Cerebellar cortex (tissue), 1 donor: ENCODE data around the gene PPIL6.

Source experiments
- DNase-seq: peaks from one replicate; pipeline ENCODE4 v3.0.0-alpha.2; 2015; ENCODE audit warnings: low spot score

PPIL6 gene

GRCh38 chr6:109362102-109362884 is 78.1 kb downstream of the PPIL6 start:
- DNase-seq: no peak

DNA sequence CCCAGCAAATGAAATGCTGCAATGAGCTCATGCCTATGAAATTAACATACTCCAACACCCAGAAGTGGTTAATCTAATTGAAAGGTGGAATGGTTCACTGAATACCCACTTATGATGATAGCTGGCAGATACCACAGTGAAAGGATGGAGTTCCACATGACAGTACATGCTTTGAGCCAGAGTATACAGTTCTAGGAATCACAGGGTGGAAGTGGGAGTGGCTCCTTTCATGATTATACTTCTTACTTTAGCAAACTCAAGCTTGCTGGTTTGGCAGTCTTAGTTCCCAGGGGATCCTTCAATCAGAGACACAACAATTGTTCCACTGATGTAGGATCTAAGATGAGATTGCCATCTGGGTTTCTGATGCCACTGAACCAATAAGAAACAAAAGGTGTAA is 79.6 kb downstream of the PPIL6 start:
- no peak for DNase-seq

DNA sequence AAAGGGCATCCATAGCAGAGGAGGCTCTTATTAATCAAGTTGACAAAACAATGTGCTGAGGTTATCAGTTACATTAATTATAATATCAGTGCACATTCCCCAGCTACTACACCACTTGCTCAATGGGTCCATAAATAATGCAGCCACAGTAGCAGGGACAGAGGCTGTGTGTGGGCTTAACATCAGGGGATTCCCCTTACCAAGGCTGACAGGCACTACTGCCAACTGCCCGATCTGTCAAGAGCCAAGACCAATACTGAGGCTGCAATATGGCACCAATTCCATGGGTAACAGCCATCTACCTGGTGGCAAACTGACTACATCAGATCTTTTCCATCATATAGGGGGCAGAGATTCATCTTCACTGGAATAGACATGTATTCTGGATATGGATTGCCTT is 80.1 kb downstream of the PPIL6 start:
- no peak for DNase-seq

- DNase-seq: no peak
Observed at GRCh38 chr6:109359248-109359647, 81.2 kb downstream of the PPIL6 start.

- no peak for DNase-seq
Observed at GRCh38 chr6:109358204-109358603, 82.2 kb downstream of the PPIL6 start.

DNA sequence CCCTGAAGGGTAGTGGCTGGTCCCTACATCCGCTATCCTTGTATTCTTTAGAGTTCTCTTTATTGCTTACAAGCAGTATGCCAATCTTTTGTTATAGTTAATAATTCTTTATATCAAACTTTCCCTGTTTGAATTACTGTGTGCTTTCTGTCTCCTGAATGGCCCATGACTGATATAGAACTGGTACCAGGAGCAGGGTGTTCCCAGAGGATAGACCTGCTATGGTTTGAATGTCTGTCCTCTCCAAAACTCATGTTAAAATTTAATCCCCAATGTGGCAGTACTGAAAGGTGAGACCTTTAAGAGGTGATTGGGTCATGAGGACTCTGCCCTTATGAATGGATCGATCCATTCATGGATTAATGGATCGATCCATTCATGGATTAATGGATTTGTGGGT is 84.2 kb downstream of the PPIL6 start:
- no peak for DNase-seq

DNA sequence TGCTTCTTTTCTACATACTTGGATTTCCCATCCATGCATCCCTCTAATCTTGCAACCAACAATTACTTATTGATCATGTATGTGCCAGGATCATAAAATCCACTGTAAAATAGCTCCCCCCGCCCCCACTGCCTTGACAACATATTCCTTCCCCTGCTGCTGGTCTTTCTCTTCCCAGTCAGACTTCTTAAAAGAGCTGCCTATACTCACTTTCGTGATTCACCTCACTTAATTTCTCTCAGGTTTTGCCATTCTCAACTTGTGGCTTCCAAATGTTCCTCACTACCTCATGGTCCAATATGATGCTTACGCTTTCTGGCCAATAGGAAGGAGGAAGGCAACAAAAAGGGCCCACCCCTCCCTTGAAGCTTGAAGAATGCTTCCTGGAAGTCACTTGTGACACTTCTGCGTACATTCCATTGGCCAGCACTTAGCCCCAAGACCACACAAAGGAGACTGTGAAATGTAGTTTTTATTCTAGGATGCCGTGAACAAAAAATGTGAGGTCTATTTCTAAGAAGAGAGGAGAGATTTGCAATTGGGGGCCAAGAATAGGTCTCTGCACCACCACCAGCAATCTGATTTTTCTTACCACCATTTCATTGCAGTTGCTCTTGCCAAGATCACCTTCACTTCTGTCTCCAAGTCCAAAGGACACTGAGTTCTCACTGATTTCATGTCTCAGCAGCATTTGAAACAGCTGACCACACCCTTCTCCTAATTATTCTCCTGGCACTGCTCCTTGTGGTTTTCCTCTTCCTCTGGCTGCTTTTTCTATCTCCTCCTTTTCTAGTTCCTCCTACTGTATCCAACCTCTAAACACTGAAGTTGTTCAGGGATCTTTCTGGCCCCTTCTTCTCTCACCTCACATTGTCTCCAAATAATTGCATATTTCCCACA is 88.9 kb downstream of the PPIL6 start:
- no peak for DNase-seq

- DNase-seq: no peak
Observed at GRCh38 chr6:109349419-109349987, 90.9 kb downstream of the PPIL6 start.

- no peak for DNase-seq
Observed at GRCh38 chr6:109348226-109348625, 92.2 kb downstream of the PPIL6 start.

- no peak for DNase-seq
Observed at GRCh38 chr6:109347779-109348178, 92.6 kb downstream of the PPIL6 start.

GRCh38 chr6:109345986-109346385 is 94.4 kb downstream of the PPIL6 start:
- DNase-seq: no peak

DNA sequence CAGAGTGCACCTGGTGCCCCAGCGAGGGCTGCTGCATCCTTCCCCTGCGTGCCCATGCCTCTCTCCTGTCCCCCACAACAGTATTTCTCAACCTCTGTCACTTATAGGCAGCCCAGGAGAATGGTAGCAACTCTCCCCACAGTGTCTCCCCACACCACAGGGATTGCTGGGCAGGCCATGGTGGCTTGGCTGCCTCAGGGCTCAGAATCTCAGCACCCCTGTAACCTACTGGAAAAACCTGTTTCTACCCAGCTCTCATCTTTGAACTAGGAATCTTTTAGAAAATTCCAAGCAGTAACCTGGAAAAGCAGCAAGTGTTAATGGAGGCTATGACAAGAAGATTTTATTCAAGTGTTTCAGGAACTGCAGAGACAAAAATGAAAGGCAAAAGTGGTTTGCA is 96.2 kb downstream of the PPIL6 start:
- DNase-seq: no peak

GRCh38 chr6:109343518-109343917 is 96.9 kb downstream of the PPIL6 start:
- no peak for DNase-seq

GRCh38 chr6:109342911-109343310 is 97.5 kb downstream of the PPIL6 start:
- no peak for DNase-seq

DNA sequence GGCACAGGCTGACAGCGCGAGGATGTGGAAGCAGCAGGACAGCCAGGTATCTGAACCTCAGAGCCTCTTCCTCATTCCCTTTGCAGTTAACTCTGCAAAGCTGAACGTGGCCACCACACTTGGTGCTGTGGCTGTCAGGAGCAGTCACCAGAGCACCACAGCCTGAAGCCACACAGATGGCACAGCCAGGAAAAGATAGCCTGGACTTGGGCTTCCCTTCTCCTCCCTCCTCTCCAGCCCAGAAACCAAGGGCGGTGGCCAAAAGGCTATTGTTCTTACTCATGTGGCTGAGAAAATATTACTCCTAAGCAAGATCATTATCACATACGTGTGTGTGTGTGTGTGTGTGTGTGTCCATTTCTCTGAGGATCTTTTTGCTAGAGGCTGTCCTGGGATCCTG is 97.9 kb downstream of the PPIL6 start:
- no peak for DNase-seq

GRCh38 chr6:109340811-109341210 is 99.6 kb downstream of the PPIL6 start:
- DNase-seq: no peak
